ENCODE measurements around the gene KRT83. TPM values are rescaled to one million over a fixed set of nuclear protein-coding genes. Genes with fewer than 3 reads are reported as not detected.
"Not testable (repeated sequence)": the region's sequence is repeated elsewhere in the genome, so short reads cannot be mapped to it uniquely, and the experiment has no call there.

The KRT83 gene
- total RNA-seq, 1 donor from 2014 or later = not detected

GRCh38 chr12:52316290-52316689 is 4.9 kb downstream of the KRT83 start:
- intact Hi-C loops (cut with DNase I) = no loop called here
- no peak for DNase-seq (ENCODE audit: low spot score)

- DNase-seq (ENCODE audit: low spot score); intact Hi-C loops (cut with DNase I): not testable (repeated sequence)
These were observed 5.5 kb downstream of the KRT83 start for GRCh38 chr12:52315721-52316120.

GRCh38 chr12:52314511-52314910 is 6.7 kb downstream of the KRT83 start:
- DNase-seq (ENCODE audit: low spot score) = no peak
- intact Hi-C loops (cut with DNase I) = no loop called here

- intact Hi-C loops (cut with DNase I) = no loop called here
These were observed 7.3 kb downstream of the KRT83 start for GRCh38 chr12:52313926-52314325.

GRCh38 chr12:52313461-52313860 is 7.7 kb downstream of the KRT83 start:
- no peak for DNase-seq (ENCODE audit: low spot score)
- intact Hi-C loops (cut with DNase I) = no loop called here

More at GRCh38 chr12:52313926-52314325, 7.3 kb downstream of the KRT83 start:
- DNase-seq (ENCODE audit: low spot score) = no peak

- DNase-seq (ENCODE audit: low spot score) = no peak
- intact Hi-C loops (cut with DNase I) = no loop called here
These were observed 9.1 kb downstream of the KRT83 start for GRCh38 chr12:52312086-52312485.

GRCh38 chr12:52311285-52311648 is 9.9 kb downstream of the KRT83 start:
- DNase-seq (ENCODE audit: low spot score) = no peak
- intact Hi-C loops (cut with DNase I) = no loop called here

GRCh38 chr12:52310622-52311284 is 10.4 kb downstream of the KRT83 start:
- DNase-seq (ENCODE audit: low spot score) = peak; percentile 38
- intact Hi-C loops (cut with DNase I) = no loop called here

- DNase-seq (ENCODE audit: low spot score) = peak; percentile 22
- intact Hi-C loops (cut with DNase I) = no loop called here
These were observed 12.3 kb downstream of the KRT83 start for GRCh38 chr12:52308806-52309425.

GRCh38 chr12:52307836-52308805 is 13.1 kb downstream of the KRT83 start:
- peak; percentile 66 for DNase-seq (ENCODE audit: low spot score)
- intact Hi-C loops (cut with DNase I) = no loop called here

- DNase-seq (ENCODE audit: low spot score) = peak; percentile 55
- intact Hi-C loops (cut with DNase I) = no loop called here
These were observed 14.5 kb downstream of the KRT83 start for GRCh38 chr12:52306731-52307130.

- intact Hi-C loops (cut with DNase I) = no loop called here
- DNase-seq (ENCODE audit: low spot score) = peak; percentile 57
These were observed 15.1 kb downstream of the KRT83 start for GRCh38 chr12:52305921-52306705.

GRCh38 chr12:52304941-52305411 is 16.2 kb downstream of the KRT83 start:
- intact Hi-C loops (cut with DNase I) = not testable (repeated sequence)
- DNase-seq (ENCODE audit: low spot score) = peak; percentile 71

- intact Hi-C loops (cut with DNase I) = not testable (repeated sequence)
These were observed 18.8 kb downstream of the KRT83 start for GRCh38 chr12:52302242-52302914.

GRCh38 chr12:52301721-52302120 is 19.5 kb downstream of the KRT83 start:
- peak; percentile 27 for DNase-seq (ENCODE audit: low spot score)
- intact Hi-C loops (cut with DNase I) = not testable (repeated sequence)

More at GRCh38 chr12:52302242-52302914, 18.8 kb downstream of the KRT83 start:
- DNase-seq (ENCODE audit: low spot score) = not testable (repeated sequence)

- intact Hi-C loops (cut with DNase I) = no loop called here
- peak; percentile 47 for DNase-seq (ENCODE audit: low spot score)
These were observed 20.2 kb downstream of the KRT83 start for GRCh38 chr12:52300796-52301691.

GRCh38 chr12:52298677-52299190 is 22.5 kb downstream of the KRT83 start:
- DNase-seq (ENCODE audit: low spot score) = no peak
- intact Hi-C loops (cut with DNase I) = no loop called here
